HG03575 (cell line): Measurements from ENCODE around the gene USP4.
"Not testable (repeated sequence)": the region's sequence is repeated elsewhere in the genome, so short reads cannot be mapped to it uniquely, and the experiment has no call there.

Experiments used
- ATAC-seq: cut with Tn5 transposase; IDR thresholded peaks from one replicate; pipeline ENCODE4 v1.9.1; 2021; ENCODE audit not compliant: unreplicated experiment, insufficient number of reproducible peaks, low FRiP score; ENCODE audit errors: extremely low read depth

The USP4 gene

GRCh38 chr3:49263159-49263889, 76.5 kb downstream of the USP4 start:
- no peak for ATAC-seq

- ATAC-seq: no peak
These were observed 79.0 kb downstream of the USP4 start for GRCh38 chr3:49260806-49261324.

GRCh38 chr3:49257187-49257586, 82.7 kb downstream of the USP4 start:
- no peak for ATAC-seq

GRCh38 chr3:49255718-49256511, 83.9 kb downstream of the USP4 start:
- no peak for ATAC-seq

DNA sequence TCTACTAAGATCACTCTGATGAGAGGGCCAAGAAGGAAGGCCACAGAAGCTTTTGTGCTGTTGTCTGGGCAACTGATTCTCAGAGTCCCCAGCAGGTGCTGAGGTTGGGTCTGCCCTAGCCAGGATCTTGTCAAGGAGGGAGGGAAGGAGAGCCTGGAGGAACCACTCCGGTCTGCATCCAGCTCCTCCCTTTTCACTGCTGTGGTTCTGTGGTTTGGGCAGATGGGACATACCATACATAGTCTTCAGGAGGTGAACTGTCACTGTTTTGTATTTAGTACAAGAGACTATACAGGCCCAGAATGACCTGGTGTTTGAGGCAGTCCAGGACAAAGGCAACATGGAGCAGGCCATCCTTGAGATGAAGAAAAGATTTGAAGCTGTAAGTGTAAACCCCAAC, 84.7 kb downstream of the USP4 start:
- no peak for ATAC-seq

- ATAC-seq: no peak
These were observed 86.3 kb downstream of the USP4 start for GRCh38 chr3:49253512-49253911.

DNA sequence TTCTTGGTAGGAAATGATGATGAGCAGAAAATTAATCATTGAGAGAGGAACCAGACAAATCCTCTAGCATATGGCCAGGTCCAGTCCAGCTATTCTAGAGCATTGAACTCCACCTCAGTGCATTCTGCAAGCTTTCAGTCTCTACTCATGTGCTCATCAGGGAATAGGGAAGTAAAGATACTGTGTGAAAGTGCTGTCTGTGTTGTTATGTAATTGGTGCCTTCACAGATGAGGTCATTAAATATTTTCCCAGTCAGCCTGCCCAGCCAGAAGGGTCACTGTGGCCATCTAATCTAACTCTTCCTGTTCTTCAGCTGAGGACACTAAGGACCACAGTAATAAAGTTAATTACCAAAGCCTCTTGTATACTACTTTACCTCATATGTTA, 91.0 kb downstream of the USP4 start:
- no peak for ATAC-seq

- ATAC-seq: no peak
These were observed 95.2 kb downstream of the USP4 start for GRCh38 chr3:49244581-49245205.

DNA sequence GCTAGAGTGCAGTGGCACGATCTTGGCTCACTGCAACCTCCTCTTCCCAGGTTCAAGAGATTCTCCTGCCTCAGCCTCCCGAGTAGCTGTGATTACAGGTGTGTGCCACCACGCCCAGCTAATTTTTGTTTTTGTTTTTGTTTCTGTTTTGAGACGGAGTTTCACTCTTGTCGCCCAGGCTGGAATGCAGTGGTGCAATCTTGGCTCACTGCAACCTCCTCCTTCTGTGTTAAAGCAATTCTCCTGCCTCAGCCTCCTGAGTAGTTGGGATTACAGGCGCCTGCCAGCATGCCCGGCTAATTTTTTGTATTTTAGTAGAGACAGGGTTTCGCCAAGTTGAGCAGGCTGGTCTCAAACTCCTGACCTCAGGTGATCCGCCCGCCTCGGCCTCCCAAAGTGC, 99.8 kb downstream of the USP4 start:
- not testable (repeated sequence) for ATAC-seq

DNA sequence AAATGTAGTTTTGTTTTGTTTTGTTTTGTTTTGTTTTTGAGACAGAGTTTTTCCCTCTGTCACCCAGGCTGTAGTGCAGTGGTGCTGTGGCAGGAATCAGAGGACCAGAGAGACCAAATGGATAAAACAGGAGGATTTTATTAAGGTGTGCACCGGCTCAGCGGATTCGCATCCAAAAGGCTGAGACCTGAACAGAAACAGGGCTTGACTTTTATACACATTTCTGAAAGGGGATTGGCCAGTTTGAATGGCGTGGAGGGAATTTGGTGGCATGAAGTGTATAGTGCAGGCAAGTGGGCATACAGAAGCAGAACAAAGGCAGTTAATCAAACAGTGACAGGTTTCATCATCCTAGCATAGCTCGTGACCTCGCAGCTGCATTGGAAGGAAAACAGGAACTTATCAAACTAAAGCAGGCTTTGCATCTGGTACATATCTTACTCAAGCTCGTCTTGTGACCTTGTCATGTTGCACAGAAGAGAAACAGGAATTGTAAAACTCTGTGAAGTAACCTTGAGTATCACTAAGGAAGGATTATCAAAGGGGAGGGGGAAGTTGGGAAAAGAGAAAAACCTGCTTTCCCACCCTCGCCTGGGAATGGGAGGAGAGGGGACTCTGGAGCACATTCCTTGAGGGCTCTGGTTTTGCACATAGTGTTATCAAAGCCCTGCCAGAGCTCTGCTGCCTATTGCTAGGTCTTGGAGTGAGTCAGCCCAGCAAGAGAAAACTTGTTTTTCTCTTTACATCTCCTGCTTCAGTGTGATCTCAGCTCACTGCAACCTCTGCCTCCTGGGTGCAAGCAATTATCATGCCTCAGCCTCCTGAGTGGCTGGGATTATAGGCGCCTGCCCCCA, 101.4 kb downstream of the USP4 start:
- ATAC-seq: no peak

- no peak for ATAC-seq
These were observed 102.5 kb downstream of the USP4 start for GRCh38 chr3:49237344-49237743.

GRCh38 chr3:49236226-49236625, 103.6 kb downstream of the USP4 start:
- ATAC-seq: no peak

GRCh38 chr3:49228817-49229216, 111.0 kb downstream of the USP4 start:
- ATAC-seq: not testable (repeated sequence)
